Activated T-helper 9 cell treated with anti-CD3 and anti-CD28 coated beads, Interleukin-2, amount 50 U/mL, for 16 hours (primary cell): ENCODE results near the gene SNRPD1.
"Not testable (repeated sequence)": the region's sequence is repeated elsewhere in the genome, so short reads cannot be mapped to it uniquely, and the experiment has no call there.

Source experiments
- DNase-seq: peaks from one replicate; pipeline ENCODE4 v3.0.0-alpha.2; 2020; ENCODE audit warnings: low read depth

The SNRPD1 gene

GRCh38 chr18:21636769-21637168, 24.7 kb downstream of the SNRPD1 start:
- no peak for DNase-seq

- no peak for DNase-seq
Observed at GRCh38 chr18:21638822-21639221, 26.7 kb downstream of the SNRPD1 start.

GRCh38 chr18:21640375-21640774, 28.3 kb downstream of the SNRPD1 start:
- DNase-seq, result not testable (repeated sequence)

DNA sequence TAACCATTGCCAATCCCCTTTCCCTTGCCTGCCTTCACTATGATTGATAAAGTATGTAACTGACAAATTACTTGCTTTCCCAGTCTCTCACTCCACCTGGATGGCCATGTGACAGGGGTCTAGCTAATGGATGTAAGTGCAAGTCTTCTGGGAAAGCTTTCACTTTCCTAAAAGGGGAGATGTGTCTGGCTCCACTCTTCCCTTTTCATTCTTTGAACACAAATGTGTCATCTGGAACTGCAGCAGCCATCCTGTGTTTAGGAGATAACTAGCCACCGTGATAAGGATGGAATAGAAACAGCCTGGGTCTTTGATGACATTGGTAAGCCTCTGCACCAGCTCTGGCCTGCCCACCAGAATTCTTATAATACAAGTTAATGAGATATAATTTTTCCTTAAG, 38.2 kb downstream of the SNRPD1 start:
- DNase-seq, result no peak

GRCh38 chr18:21652073-21652472, 40.0 kb downstream of the SNRPD1 start:
- DNase-seq, result no peak

DNA sequence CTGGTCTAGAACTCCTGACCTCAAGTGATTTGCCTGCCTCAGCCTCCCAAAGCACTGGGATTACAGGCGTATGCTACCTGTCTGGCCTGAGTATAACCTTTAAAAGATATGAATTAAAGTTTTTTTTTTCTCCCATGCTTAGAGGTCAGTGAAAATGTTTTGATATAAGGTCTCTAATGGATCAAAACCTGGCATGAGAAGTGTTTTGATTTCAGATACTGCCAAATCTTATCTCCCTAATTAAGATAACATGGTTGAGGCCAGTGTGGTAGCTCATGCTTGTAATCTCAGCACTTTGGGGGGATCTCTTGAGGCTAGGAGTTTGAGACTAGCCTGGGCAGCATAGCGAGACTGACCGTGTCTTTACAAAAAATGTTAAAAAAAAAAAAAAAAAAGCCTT, 41.2 kb downstream of the SNRPD1 start:
- DNase-seq, result no peak

DNA sequence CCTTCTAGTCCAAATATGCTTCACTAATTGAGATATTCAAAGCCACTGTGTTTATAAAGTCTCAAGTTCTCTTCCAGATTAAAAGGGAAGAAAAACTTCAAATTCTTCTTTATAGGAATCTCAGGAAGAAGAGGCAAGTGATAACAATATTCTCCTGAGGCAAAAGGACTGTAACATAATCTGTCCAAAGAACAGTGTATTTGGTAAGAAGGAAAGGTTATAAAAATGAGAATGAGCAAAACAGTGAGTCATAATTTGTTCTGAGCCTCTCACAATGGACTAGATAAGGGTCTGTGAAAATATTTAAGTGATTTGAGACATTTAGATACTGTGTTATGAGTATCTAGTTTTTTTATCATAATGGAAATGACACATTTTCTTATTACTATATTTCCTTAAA, 44.3 kb downstream of the SNRPD1 start:
- no peak for DNase-seq

GRCh38 chr18:21660078-21660477, 48.0 kb downstream of the SNRPD1 start:
- no peak for DNase-seq

DNA sequence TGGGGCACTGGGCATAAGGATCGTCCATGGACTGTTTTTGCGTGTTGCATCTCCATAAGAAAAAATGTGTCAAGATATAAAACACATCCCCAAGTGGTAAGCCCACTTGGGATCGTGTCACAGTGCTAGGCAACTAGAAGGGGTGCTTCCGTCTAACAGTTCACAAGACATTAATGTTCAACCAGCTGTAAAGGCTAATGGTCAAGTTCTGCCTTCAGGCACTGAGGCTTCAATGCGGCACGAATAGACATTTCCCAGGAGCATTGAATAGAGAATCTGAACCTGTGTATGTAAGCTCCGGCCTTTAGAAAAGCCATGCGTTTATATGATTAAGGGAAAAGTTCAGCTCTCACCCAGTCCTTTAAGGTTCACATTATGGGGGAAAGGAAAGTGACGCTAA, 50.5 kb downstream of the SNRPD1 start:
- DNase-seq, result no peak

GRCh38 chr18:21663578-21663977, 51.5 kb downstream of the SNRPD1 start:
- no peak for DNase-seq

DNA sequence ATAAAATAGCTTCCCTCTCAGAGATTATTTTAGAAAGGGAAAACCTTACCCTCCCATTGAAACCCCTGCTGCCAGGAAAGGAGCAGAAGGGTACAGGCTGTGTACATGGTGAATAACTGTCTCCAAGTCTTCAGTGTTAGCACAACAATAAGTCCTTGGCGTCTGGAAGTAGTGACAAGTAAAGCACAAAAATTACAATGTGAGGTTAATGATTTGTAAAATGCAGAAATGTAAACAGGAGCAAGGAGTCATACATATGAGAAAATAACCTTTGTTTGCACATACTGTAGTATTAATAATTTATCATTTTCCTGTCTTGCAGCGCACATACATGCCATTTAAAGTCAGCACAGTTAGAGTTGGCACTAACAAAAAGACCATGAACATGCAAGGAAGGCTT, 52.0 kb downstream of the SNRPD1 start:
- DNase-seq, result no peak

DNA sequence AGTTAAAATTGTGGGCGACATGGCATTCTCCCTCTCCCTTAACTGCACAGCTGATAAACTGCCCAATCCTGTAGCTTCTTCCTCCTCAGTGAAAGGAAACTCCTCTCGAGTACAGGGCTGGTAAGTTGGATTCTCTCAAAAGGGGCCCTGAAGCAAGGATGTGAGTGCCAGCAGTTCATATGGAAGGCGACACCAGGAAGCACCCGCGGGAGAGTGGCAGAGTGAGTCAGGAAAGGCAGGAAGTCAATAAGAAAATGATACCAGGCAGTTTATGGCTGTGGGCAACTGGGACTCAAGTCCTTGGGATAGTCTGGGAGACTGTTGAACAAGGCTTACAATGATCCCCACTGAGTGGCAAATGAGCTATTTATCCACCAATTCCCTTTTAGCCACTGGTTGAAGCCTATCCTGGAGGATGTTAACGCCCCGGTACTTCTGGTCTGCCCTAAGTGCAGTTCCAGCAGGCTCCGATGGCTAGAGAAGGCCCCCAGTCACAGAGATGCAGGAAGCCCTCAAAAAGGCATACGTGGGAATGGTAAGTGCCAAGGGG, 57.7 kb downstream of the SNRPD1 start:
- DNase-seq, result no peak

DNA sequence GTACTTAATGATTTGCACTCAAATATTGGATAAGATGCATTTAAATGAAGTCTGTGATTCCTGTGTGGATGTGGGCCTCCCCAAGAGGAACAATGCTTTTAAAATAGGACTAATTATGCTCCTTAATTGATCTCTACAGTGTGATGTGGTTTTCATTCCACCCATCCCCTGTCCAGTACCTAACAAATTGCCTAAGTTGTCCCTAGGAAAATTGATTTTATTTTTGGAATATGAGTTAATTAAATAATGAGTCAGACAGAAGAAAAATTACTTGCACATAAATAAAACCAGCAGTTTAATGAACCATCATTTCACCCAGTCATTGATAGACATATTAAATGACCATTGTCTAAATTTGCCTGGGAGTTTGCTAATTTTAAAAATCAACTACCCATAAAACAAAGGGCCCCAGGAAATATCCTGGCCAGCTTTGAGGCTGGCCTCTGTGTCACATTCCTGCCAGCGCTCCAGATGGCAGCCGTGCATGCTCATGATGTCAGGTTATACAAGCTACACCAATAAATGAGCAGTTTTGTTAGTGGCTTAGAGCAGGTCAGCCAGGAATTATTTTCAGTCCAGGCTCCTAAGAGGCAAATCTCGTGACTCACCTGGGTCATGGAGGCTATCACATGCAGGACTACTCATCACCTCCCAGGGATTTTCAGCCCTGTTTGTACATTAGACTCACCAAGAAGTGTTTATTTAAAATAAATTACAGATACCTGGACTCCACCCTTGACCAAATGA, 60.6 kb downstream of the SNRPD1 start:
- DNase-seq, result no peak

DNA sequence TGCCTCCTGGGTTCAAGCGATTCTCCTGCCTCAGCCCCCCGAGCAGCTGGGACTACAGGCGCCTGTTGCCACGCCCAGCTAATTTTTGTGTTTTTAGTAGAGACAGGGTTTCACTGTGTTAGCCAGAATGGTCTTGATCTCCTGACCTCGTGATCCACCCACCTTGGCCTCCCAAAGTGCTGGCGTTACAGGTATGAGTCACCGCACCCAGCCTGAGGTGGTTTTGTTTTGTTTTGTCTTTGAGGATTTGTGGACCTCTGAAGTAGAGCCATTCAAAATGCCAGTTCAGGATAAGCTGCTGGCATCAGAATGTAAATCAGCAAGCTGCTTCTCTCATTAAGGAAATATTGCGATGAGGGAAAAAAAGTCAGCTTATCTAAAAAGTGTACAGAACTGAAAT, 63.2 kb downstream of the SNRPD1 start:
- DNase-seq, result not testable (repeated sequence)

DNA sequence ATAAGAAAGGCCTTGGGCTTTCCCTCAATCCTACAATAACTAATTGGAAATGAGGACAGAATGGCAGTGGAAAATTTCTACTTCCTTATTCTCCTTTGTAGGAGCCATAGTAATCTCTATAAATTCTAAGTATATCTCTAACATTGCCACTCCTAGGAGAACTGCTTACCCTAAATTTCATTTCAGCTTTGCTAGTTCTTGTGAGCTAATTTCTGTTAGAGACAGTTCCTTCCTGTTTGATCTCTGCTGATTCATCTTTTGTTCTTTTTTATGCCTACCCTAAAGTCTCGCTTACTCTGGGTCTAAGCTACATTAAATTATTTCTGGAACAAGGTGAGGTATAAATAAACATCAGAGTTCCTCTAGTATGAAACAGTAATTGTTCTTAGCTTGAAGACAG, 66.7 kb downstream of the SNRPD1 start:
- DNase-seq, result no peak

GRCh38 chr18:21680161-21680560, 68.0 kb downstream of the SNRPD1 start:
- no peak for DNase-seq

DNA sequence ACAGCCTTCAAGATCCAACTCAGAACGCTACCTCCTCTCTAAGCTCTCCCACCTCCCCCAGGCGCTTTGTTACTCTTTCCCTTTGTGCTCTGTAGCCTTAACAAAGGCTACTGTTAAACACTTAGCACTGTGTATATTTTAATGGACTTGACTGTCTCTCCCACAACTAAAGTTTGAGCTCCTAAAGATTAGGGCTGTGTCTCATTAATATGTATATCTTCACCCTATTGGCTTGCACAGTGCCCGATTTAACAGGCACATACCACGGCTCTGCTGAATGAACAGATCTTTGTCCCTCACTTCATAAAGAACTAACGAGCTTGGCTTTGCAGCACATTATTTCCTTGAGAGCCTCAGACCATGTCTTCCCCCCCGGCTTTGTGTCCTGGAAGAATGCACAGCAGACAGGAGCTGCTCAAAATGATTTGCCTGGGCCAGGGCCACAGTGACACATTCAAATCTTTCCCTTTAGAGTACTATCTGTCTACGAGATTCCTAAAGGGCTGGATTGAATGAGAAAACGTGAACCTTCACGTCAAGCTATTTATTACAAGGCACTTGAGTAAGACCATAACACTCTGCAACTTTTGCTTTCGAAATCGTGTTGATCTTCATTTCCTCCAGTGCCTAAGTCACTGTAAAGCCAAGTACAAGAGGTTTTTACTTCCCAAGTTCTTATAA, 70.4 kb downstream of the SNRPD1 start:
- no peak for DNase-seq
